HG03135 (cell line): ENCODE measurements around the gene SLC6A3.

ENCODE experiments used
- ATAC-seq: cut with Tn5 transposase; IDR thresholded peaks from one replicate; pipeline ENCODE4 v1.9.1; 2021; ENCODE audit warnings: mild to moderate bottlenecking, moderate library complexity; ENCODE audit not compliant: unreplicated experiment

SLC6A3 gene

DNA sequence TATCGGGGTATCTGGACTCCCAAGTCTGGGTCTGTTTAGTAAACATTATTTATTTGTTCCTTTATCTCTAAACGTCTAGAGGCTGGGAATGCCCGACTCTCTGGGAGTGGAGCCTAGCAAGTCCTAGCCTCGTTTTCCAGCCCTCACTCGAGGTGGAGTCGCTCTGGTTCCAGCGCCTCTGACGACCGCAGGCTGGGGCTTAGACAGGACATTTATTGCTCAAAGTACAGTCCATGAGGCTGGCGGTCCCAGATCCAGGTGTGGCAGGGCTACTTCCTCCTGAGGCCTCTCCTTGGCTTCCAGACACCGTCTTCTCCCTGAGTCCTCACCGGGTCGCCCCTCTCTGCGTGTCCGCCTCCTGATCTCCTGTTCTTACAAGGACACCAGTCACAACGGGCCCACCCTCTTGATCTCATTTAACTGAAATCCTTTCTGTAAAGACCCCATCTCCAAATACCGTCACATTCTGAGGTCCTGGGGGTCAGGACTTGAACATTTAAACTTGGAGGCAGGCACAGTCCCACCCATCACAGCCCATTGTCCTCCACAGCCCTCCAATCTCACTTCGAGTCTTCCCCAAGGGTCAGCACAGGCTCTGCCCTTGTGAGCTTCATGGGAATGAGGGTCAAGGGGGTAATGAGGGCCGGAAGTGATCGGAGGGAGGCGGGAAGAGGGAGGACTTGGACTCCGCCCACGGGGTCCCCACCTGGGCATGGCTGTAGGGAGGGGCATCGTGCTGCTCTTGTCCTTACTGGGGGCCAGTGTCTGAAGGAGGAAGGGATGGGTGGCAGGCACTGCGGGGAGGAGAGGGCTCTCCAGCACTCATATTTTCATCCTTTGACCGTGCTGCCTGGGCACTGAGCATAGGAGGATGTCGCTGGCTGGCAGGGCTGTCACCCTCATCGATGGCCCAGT, 88.1 kb downstream of the SLC6A3 start:
- ATAC-seq, result no peak

DNA sequence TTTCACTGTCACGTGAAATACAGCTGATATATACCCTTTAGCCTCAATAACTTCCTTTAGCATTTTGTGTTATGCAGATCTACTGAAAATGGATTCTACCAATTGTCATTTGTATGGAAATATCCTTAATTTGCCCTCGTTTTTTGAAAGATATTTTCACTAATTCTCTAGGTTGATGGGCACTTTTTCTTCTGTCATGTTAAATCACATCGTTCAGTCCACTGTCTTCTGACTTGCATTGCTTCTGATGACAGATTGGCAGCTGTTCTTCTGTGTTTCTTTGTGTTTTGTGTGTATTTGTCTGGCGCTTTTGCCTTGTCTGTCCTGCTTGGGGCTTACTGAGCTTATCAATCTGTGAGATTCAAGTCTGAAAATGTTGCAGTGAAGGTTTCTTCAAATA, 90.7 kb downstream of the SLC6A3 start:
- no peak for ATAC-seq

DNA sequence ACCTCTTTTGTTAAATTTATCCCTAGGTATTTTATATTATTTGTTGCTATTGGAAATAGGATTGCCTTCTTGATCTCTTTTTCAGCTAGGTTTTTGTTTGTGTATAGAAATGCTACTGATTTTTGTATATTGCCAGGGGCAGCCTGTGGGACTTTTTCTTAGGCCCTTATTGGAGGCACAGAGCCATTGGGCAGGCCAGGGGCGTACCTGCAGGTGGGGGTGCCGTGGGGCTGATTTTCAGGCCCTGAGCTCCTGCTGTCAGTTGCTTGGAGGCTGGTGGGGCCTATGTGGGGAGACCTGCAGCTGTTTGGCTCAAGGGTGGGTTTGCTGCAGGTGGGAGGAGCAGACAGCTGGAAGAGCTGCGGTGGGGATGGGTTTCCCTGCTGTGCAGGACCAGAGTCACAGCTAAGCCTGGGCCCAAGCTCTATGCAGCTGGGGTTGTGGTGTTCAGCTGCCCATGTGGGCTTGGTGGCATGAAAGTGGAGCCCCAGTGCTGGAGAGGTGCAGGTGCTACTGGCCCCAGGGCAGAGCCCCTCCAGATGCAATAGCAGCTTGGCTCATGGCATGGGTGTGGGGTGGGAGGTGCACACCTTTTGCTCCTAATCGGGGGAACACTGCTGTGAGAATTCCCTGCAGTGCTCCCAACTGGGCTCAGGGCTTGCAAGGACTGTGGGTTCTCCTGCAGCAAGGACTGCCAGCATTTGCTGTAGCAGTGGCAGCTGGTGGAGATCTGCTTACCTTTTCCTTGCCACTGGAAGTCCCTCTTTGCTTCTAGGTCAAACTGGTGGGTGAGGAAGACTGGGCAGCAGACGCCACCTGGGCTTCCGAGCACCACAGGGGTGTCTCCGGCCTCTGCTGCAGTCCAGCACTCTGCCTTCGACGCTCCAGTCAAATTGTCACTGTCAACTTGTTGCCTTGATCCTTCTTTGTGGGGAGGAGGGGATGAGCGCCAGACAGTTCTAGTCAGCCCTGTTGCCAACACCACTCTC, 92.7 kb downstream of the SLC6A3 start:
- no peak for ATAC-seq

DNA sequence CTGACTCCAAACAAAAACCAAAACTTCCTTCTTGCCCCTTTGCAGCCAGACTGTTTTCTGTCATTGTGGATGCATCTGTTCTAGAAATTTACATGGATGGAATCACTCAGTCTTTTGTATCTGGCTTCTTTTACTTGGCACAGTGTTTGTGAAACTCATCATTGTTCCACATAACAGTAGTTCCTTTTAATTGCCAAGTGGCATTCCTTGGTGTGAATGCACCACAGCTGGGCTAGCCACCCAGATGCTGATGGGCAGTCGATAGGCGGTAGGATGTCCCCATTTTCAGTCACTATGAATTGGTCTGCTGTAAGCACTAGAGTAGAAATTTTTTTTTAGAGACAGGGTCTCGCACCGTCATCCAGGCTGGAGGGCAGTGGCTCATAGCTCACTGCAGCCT, 94.1 kb downstream of the SLC6A3 start:
- ATAC-seq, result no peak

DNA sequence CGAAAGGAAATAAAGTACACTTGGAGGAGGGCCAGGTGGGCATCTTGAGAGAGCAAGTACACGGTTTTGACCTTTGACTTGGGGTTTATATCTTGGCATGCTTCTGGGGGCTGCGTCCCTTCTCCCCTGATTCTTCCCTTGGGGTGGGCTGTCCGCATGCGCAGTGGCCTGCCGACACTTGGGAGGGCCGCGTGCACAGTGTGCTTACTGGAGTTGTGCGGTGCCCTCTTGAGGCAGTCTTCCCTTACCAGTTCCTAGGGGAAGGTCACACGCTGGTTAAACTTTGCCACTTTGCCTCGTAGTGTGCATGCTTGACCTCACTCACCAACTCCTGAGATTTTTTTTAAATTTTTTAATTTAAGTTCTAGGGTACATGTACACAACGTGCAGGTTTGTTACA, 96.0 kb downstream of the SLC6A3 start:
- no peak for ATAC-seq

DNA sequence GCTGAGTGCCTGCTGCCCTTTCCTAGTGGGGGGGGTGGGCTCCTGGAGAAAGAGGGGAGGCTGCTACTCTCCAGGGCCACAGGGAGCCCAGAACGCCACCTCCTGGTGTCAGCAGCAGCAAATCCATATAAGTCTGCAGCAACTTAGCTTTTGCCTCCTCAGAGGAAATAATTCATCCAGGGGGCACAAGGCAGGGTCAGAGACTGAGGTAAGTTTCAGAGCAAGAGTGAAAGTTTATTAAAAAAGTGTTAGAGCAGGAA, 96.3 kb downstream of the SLC6A3 start:
- ATAC-seq, result no peak

DNA sequence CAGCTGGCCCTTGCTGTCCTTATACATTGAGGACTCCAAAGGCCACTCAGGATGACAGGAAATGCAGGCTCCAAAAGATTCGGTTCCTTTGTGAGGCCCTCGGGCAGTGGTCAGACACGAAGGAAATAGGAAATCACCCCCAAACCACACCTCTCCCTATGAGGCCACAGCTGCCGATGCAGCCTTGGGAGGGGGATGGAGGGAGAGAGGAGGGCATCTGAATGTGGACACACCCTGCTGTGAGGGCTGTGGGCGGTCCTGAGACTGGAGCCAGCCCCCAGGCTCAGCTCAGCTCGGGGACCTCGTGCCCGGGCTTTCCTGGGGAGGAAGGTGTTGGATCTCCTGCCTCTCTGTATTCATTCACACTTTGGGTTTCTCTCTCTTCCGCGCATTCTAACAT, 97.7 kb downstream of the SLC6A3 start:
- ATAC-seq, result no peak

DNA sequence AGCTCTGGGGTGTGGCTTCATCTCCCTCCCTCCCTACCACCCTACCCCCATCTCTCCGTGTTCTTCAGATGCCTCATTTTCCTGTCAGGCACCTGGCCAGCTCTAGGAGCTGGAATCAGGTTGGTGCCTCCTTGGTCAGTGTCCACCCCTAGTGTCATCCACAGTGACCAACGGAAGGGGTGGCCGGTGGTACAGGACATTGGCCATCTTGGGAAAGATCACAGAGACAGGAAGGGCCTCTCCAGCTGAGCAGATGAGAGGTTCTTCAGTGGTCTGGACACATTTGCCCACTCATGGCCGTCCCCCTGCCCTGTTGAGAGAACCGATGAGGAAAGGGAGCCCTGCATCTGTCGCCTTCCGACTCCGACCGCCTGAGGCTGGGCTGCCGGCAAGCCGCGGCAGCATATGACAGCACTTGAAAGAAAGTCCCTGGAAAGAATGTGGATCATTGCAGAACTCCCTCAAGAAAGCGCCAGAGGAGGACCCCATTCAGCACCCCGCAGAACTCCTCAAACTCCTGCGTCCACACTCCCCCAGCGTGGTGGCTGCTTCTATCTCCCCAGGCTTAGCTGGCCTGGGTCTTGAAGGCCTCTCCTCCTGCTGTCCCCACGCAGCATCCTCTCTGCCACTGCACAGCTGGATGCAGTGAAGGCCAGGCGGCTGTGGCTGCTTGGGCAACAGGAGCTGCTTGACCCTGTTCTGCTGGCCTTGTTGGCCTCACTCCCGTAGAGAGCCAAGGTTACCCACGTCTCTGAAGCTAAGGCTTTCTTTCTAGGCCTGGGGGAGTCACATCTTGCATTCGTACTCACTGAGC, 98.4 kb downstream of the SLC6A3 start:
- ATAC-seq, result no peak

DNA sequence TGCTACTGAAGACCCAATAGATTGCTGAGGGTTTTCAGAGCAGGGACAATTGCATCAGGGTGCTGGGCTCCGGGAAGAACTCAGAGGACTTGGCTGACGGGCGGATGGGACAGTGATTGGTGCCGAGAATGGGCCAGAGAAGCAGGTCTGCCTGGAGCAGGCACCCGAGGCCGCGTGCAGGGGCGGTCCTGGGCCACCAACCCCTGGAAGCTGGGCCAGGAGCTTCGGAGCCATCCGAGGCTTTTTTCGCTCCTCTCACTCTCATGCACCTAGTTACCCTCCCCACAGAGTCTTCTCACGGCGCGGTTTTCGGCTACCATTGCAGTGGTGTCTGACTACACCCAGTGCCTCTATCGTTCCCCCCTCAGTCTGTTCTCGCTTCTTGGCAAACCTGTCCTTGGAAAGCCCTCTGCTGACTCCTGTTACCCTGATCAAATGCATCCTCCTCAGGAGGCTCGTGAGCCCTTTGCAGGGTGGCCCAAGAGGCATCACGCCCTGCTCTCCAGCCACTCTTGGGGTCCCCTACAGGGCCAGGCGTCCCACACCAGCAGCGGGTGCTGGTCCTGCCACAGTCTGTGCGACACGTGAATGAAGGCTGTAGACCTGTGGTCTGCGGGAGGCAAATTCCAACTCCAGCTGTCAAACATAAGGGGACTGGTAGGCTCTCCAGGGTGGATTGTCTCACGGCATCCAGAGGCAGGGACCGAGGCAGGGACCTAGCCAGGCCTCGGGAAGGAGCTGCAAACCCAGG, 99.2 kb downstream of the SLC6A3 start:
- no peak for ATAC-seq

DNA sequence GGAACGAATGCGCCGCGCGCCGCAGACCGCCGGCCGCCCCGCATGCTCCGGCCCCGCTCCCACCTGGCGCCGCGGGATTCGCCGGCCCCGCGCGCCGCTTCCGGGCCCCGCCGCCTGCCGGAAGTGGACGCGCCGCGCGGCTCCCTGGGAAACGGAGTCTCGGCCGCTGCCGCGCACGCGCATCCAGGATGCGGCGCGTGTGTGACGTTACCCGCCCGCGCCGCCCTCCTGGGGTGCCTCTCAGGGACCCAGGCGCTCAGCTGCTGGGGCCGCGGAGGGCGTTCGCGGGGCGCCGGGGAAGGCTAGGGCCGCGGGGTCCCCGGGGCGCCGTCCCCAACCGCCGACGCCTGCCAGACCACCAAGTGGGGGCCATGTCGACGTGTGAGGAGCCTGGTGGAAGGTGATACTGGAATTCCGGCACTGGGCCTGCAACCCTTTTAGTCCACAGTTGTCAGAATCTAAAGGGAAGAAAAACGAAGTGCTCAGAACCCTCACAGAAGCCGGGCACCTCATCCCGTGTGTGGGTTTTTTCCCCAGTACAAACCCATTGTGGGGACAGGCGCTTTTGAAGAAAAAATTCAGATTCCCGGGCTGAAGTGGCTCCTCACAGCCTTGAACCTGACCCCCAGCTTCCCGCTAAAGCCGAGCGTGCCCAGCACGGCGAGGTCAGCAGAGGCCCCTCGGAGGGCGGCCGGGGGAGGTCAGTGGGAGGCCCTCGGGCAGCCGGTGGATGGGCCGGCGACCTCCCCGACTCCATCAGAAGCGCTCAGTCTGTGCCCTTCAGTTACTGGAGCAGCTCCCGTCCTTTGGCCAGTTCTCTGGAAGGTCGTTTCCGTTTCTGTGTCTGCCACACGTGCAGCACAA, 100.0 kb downstream of the SLC6A3 start, which contains the start of gene CLPTM1L:
Gene CLPTM1L (minus strand): TSS at position 125 of the 864 bp plus-strand sequence. CDS start 258 bp downstream, outside the sequence.
- ATAC-seq, result peak; percentile 79

DNA sequence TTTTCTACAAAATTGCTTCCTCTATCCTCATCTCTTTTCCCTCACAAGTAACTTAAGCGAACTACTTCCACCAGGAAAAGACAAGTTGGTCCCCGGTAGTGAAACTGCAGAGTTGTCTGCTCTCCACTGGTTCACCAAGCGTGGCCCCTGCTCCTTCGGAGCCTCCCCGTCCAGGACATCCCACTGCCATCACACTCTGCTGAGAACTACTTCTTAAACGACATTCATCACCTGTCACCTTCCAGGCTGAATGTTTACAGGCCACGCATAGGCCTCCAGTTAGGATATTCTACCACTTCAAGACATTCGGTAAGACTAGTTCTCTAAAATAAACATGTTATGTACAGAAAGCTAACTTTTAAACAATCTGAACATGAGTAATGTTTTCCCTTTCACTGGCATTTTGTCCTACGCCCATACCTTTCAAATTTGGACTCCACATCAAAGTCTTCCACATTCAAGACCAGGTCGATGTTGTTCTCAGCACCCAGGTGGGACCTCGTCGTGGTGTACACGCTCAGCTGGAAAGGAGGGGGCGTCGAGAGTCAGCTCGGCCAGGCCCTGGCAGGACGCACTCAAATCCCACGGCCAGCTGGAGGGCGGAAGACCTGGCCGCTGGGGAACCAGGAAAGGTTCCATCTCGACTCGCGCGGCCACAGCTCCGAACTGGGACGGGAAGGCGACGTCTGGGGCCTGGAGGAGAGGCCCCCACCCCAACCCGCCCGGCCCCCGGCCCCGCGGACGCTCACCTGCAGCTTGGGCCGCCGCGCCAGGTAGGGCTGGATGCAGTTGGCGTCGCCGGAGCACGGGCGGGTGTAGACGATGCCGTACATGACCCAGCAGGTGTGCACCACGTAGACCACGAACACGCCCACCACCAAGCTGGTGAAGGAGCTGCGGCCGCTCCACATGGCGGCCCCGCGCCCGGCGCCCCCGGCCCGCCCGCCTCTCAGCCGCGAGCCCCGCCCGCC, 101.0 kb downstream of the SLC6A3 start:
- peak; percentile 20 for ATAC-seq

DNA sequence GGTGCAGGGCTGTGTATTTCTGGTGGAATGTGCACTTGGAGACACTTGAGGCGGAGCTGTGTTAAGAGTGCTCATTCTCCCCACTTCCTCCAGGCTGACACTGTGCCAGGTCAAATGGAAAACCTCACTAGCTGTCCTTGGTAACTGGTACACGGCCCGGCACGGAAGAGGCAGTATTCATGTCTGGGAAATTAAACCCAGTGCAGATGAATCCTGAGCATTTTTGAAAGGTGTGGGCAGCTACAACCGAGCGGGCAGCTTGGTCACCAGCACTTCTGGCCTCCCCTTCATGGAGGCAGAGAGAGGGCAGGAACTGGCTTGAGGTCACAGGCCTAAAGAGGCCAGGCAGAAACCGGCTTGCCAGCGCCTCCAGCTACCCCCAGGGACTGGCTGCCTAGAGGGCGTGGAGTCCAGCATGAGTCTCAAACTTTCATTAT, 101.9 kb downstream of the SLC6A3 start:
- ATAC-seq, result no peak
